Keratinocyte (primary cell): ENCODE results near the gene RPRML. TPM values are rescaled to one million over a fixed set of nuclear protein-coding genes. Genes with fewer than 3 reads are reported as not detected.

Source experiments
- DNase-seq: peaks from one replicate; pipeline ENCODE4 v3.0.0-alpha.2; 2011; ENCODE audit warnings: low read depth, missing footprints, low spot score
- FAIRE-seq: peaks from 2 replicates; lab custom pipeline; 2011; peaks lifted over from hg19 to GRCh38; lab: Jason Lieb, UNC
- H2AFZ ChIP-seq: 2 replicates; pipeline ENCODE4 v1.6.0; 2012; ENCODE audit warnings: low read length, control low read depth, inconsistent platforms; ENCODE audit not compliant: control insufficient read depth
- H3K27ac ChIP-seq: 2 replicates; pipeline ENCODE4 v1.5.1; 2011; ENCODE audit warnings: low read length; ENCODE audit not compliant: control insufficient read depth, insufficient read depth
- H3K27me3 ChIP-seq: 3 replicates; pipeline ENCODE4 v1.6.0; 2011; ENCODE audit warnings: low read length; ENCODE audit not compliant: control insufficient read depth, insufficient read depth; ENCODE audit errors: extremely low read depth
- H3K36me3 ChIP-seq, 2 experiments: 2 replicates in 1 of 2; 3 replicates in 1 of 2; pipeline ENCODE4 v1.5.1; 2011; ENCODE audit warnings: low read length in 2 of 2, mild to moderate bottlenecking in 1 of 2; ENCODE audit not compliant: control insufficient read depth in 2 of 2, insufficient read depth in 2 of 2; ENCODE audit errors: extremely low read depth in 1 of 2
- H3K4me1 ChIP-seq: 3 replicates; pipeline ENCODE4 v1.5.1; 2011; ENCODE audit warnings: low read length; ENCODE audit not compliant: control insufficient read depth, insufficient read depth; ENCODE audit errors: extremely low read depth
- H3K4me2 ChIP-seq: 3 replicates; pipeline ENCODE4 v1.6.0; 2011; ENCODE audit warnings: low read depth, low read length; ENCODE audit not compliant: control insufficient read depth, insufficient read depth; ENCODE audit errors: extremely low read depth
- H3K4me3 ChIP-seq, 3 experiments: fragments of 200-600 bp in 1 of 3; sonication (generic) in 1 of 3; 2 replicates in 2 of 3; 3 replicates in 1 of 3; pipeline ENCODE4 v1.5.1; 2011 to 2016; ENCODE audit warnings: low read length in 3 of 3, mild to moderate bottlenecking in 3 of 3, control low read depth in 2 of 3, inconsistent platforms in 1 of 3, low read depth in 1 of 3, mixed read lengths in 1 of 3, mixed run types in 1 of 3, moderate library complexity in 1 of 3; ENCODE audit not compliant: control insufficient read depth in 2 of 3, insufficient read depth in 2 of 3; ENCODE audit errors: extremely low read depth in 1 of 3
- H3K79me2 ChIP-seq: 2 replicates; pipeline ENCODE4 v1.6.0; 2012; ENCODE audit warnings: low read length; ENCODE audit not compliant: control insufficient read depth, insufficient read depth
- H3K9ac ChIP-seq: 3 replicates; pipeline ENCODE4 v1.6.0; 2011; ENCODE audit warnings: low read length; ENCODE audit not compliant: control insufficient read depth, insufficient read depth; ENCODE audit errors: extremely low read depth
- H3K9me1 ChIP-seq: 3 replicates; pipeline ENCODE4 v1.6.0; 2011; ENCODE audit warnings: low read length; ENCODE audit not compliant: control insufficient read depth, insufficient read depth; ENCODE audit errors: extremely low read depth
- H3K9me3 ChIP-seq: 2 replicates; pipeline ENCODE4 v1.5.1; 2012; ENCODE audit warnings: low read depth, low read length; ENCODE audit not compliant: control insufficient read depth
- H4K20me1 ChIP-seq: 3 replicates; pipeline ENCODE4 v1.6.0; 2011; ENCODE audit warnings: low read length; ENCODE audit not compliant: control insufficient read depth, insufficient read depth; ENCODE audit errors: extremely low read depth
- CTCF ChIP-seq, 3 experiments: IDR thresholded peaks in 1 of 3; conservative IDR thresholded peaks in 1 of 3; optimal IDR thresholded peaks in 1 of 3; 2 replicates in 2 of 3; 3 replicates in 1 of 3; pipeline versions ENCODE3 to v1.5.1; 2011; ENCODE audit warnings: low read length in 3 of 3, mild to moderate bottlenecking in 3 of 3, moderate library complexity in 2 of 3, control low read depth in 1 of 3, inconsistent platforms in 1 of 3; ENCODE audit not compliant: insufficient read depth in 2 of 3; ENCODE audit errors: extremely low read depth in 1 of 3
- EZH2 ChIP-seq: IDR thresholded peaks from one replicate; pipeline ENCODE4 v1.6.1; 2012; ENCODE audit warnings: inconsistent platforms, mild to moderate bottlenecking, low read length, moderate library complexity
- dilution Hi-C: fragments of 300-500 bp; cut with MboI; formaldehyde crosslinking; loops from one replicate; pipeline ENCODE4 v1.7.0; 2020; ENCODE audit warnings: low sequenced_read_pairs; ENCODE audit not compliant: extremely low pct_ligation_motif_present
- polyA plus RNA-seq, 5 experiments: library from polyadenylated mRNA; depleted of rRNA in 3 of 5; stranded (reverse) in 3 of 5; stranded (forward) in 1 of 5; unstranded in 1 of 5; fragments of >200 nt; gene quantifications; 1 replicate in 1 of 5; 2 replicates in 3 of 5; 3 replicates in 1 of 5; pipeline versions ENCODE4 v1.2.1 to v1.2.3, GENCODE V29; 2011 to 2012; ENCODE audit warnings: missing spikeins in 2 of 5, low read depth in 1 of 5, low replicate concordance in 1 of 5

The RPRML gene
- polyA plus RNA-seq, 1 donor (not counting 4 experiments of a cell fraction or from before 2014, with no cell fraction given): not detected

GRCh38 chr17:46982577-46982976 is 3.5 kb upstream of the RPRML start:
- H3K9me1 ChIP-seq: no peaks in the 10 kb centered on the region
- no peaks in the 10 kb centered on the region for H3K4me1 ChIP-seq
- no peak for TF ChIP-seq CTCF (optimal IDR thresholded peaks at IDR 0.05 in 1 of 3, IDR thresholded peaks at IDR 0.05 in 1 of 3, conservative IDR thresholded peaks at IDR 0.05 in 1 of 3; ENCODE audit: extremely low read depth in 1 of 3, insufficient read depth in 2 of 3, low read length in 3 of 3)
- TF ChIP-seq EZH2: no peak
- H3K36me3 ChIP-seq: no peaks in the 10 kb centered on the region
- DNase-seq (no peak), FAIRE-seq (no peak)
- H3K9me3 ChIP-seq: no peaks in the 10 kb centered on the region
- dilution Hi-C loops: no loop called here
- H3K27me3 ChIP-seq: peaks cover 34% of the 10 kb centered on the region
- H3K79me2 ChIP-seq: no peaks in the 10 kb centered on the region
- no peak overlapping the region for H3K27ac ChIP-seq
- H3K9ac ChIP-seq: no peak overlapping the region
- no peaks in the 10 kb centered on the region for H4K20me1 ChIP-seq
- H2AFZ ChIP-seq: no peak overlapping the region
- no peak overlapping the region for H3K4me2 ChIP-seq
- H3K4me3 ChIP-seq: no peak overlapping the region

DNA sequence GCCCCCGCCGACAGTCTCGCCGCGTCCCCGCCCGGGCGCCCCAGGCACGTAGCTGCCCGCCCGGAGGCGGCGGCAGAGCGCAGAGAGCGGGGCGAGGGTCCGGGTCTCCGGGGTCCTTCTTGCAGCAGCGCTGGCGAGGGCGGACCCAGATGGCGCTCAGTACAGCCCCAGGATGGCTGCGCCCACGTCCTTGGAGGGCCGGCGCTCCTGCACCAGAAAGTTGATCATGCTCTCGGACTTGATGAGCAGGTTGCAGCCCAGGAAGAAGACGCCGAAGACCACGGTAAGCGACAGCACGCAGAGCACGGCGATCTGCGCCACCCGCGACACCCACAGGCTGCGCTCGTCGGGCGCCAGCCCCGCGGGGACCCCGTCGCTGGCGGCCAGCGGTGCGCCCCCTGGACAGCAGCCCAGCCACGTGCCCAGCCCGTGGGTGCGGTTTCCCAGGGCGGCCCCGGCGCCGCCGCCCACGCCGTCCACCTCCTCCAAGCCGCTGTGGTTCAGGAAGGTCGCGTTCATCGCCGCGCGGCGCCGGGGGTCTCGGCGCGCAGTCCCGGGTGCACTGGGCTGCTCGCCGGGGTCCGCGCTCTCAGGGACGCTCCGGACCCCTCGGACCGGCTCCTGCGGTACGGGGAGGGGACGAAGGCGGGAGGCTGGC is 435 bp downstream of the RPRML start:
- Histone ChIP-seq H3K4me2 (peak overlapping the region; percentile 62), H3K9me1 (no peaks in the 10 kb centered on the region), H4K20me1 (no peaks in the 10 kb centered on the region), H3K4me3 (peak overlapping the region; percentile 22 to 48 (median 43)), H3K36me3 (no peaks in the 10 kb centered on the region), H3K9ac (no peak overlapping the region), H3K9me3 (no peaks in the 10 kb centered on the region), H3K79me2 (no peaks in the 10 kb centered on the region), H3K4me1 (no peaks in the 10 kb centered on the region), H3K27me3 (peaks cover 49% of the 10 kb centered on the region), H2AFZ (no peak overlapping the region), H3K27ac (no peak overlapping the region)
- TF ChIP-seq EZH2 (peak; percentile 86), CTCF (optimal IDR thresholded peaks at IDR 0.05 in 1 of 3, IDR thresholded peaks at IDR 0.05 in 1 of 3, conservative IDR thresholded peaks at IDR 0.05 in 1 of 3; ENCODE audit: extremely low read depth in 1 of 3, insufficient read depth in 2 of 3, low read length in 3 of 3) (no peak)
- dilution Hi-C loops: no loop called here
- no peak for FAIRE-seq
- no peak for DNase-seq
